ENCODE results near the gene DTX1. TPM values are rescaled to one million over a fixed set of nuclear protein-coding genes. Genes with fewer than 3 reads are reported as not detected.

Gene DTX1
- total RNA-seq, 1 experiment from 2014 or later: 3.0 TPM

GRCh38 chr12:113030875-113031525, 25.5 kb upstream of the DTX1 start:
- Histone ChIP-seq H2BK120ac (ENCODE audit: low read depth, low read length, poor library complexity, severe bottlenecking) (no peak overlapping the region), H4K91ac (ENCODE audit: insufficient read length, low read depth, low read length) (no peak overlapping the region), H3T11ph (ENCODE audit: low read length) (no peak overlapping the region), H3K4me1 (ENCODE audit: insufficient read depth, low read length) (no peaks in the 10 kb centered on the region; the same call in 1 of the 2 replicates), H2BK15ac (ENCODE audit: low read depth, low read length) (no peak overlapping the region), H3K27me3 (ENCODE audit: insufficient read depth, low read length) (no peaks in the 10 kb centered on the region), H3K23me2 (ENCODE audit: insufficient read length, low read depth, low read length, poor library complexity, severe bottlenecking) (no peaks in the 10 kb centered on the region), H3K79me1 (ENCODE audit: insufficient read depth, low read depth, low read length, poor library complexity, severe bottlenecking) (no peaks in the 10 kb centered on the region), H2BK20ac (ENCODE audit: low read depth, low read length, poor library complexity, severe bottlenecking) (no peak overlapping the region), H3K27ac (ENCODE audit: insufficient read length, low read depth, low read length) (no peak overlapping the region), H2BK5ac (ENCODE audit: insufficient read length, low read length) (no peak overlapping the region), H3K4ac (ENCODE audit: low read depth, low read length) (no peak overlapping the region), H4K8ac (replicated peaks; ENCODE audit: insufficient read length, low read depth, low read length) (no peak overlapping the region), H3K79me2 (ENCODE audit: insufficient read depth, low read length) (no peaks in the 10 kb centered on the region), H3K9me3 (ENCODE audit: control insufficient read depth, low read depth, low read length) (no peaks in the 10 kb centered on the region), H3K18ac (ENCODE audit: insufficient read length, low read depth, low read length) (no peak overlapping the region), H3K4me2 (ENCODE audit: insufficient read depth, insufficient read length, low read length) (no peak overlapping the region), H3K56ac (ENCODE audit: insufficient read length, low read depth, low read length) (no peak overlapping the region), H3K9ac (ENCODE audit: extremely low read depth, insufficient read length, low read length) (no peak overlapping the region), H4K20me1 (ENCODE audit: control insufficient read depth, insufficient read depth, insufficient read length) (no peaks in the 10 kb centered on the region), H3K23ac (ENCODE audit: insufficient read length, low read depth, low read length) (no peak overlapping the region), H4K5ac (ENCODE audit: insufficient read length, low read depth, low read length) (no peak overlapping the region), H3K14ac (ENCODE audit: insufficient read depth, low read length) (no peak overlapping the region), H2AFZ (ENCODE audit: low read length) (no peak overlapping the region), H2BK12ac (ENCODE audit: insufficient read length, low read depth, low read length) (no peak overlapping the region), H2AK5ac (ENCODE audit: insufficient read length, low read length) (no peak overlapping the region)
- peak; percentile 89 for DNase-seq
- H3K9me3 Mint-ChIP-seq: peaks cover 10 to 17% of the 10 kb centered on the region in 2 experiments
- H3K4me1 Mint-ChIP-seq: peaks cover 6% of the 10 kb centered on the region in 2 experiments
- WGBS (ENCODE audit: extremely low coverage, insufficient read length, low lambda C conversion rate): no CpG with 5 or more reads among the region's 9 CpGs
- H3K36me3 Mint-ChIP-seq (ENCODE audit: insufficient read depth in 1 of 3, low read depth in 3 of 3): 0 out of 7 replicates have a peak, but pooled peaks cover 0 to 3% (median 0%) of the 10 kb centered on the region in 3 experiments
- no peak overlapping the region; a peak in 1 of 7 replicates for H3K27ac Mint-ChIP-seq
- H3K4me3 Mint-ChIP-seq: no peak overlapping the region; a peak in 1 of 5 replicates
- peak; percentile 85 for TF ChIP-seq CTCF (conservative IDR thresholded peaks at IDR 0.05)
- H3K27me3 Mint-ChIP-seq (ENCODE audit: low read depth): peaks cover 8% of the 10 kb centered on the region

Data from H9 (cell line).